ENCODE data around the gene LYPD1. TPM values are rescaled to one million over a fixed set of nuclear protein-coding genes. Genes with fewer than 3 reads are reported as not detected.
A peak's percentile ranks its signal among the peaks of the same experiment; 100 is the strongest.

LYPD1 gene, protein sequence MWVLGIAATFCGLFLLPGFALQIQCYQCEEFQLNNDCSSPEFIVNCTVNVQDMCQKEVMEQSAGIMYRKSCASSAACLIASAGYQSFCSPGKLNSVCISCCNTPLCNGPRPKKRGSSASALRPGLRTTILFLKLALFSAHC
- 1.1 TPM for total RNA-seq (ENCODE audit: unreplicated experiment)
- long read RNA-seq, partial matches to known transcripts: 0 of 2 reads
- long read RNA-seq, other reads (novel, unspliced or antisense): 2 of 2 reads

DNA sequence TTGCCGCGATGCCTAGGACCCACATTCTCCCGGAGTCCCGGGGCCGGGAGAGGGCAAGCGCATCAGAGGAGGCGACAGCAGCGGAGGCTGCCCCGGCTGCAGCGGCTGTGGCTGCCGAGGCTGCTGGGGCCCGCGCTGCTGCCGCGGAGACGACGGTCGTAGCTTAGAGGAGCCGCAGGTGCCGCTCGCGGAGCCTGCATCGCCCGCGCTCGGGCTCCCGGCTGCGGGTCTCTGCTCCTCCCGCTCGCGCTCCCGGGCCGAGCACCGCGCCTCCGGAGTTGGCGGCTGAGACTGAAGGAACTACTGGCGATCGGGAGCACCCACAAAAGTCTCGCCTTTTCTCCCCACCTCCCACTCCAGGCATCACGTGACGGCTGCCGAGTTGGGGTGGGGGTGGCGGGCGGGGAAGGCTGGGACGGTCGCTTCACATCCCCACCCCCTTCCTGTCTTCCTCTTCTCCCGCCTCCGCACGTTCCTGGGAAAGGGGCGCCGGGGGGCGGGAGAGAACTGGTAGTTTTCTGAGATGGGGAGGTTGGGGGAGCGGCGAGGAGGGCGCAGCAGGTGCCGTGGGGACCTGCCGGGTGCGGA, at the start of gene LYPD1:
TSS of gene LYPD1 (minus strand) at position 298 of the 588 bp plus-strand sequence. CDS start at position 25, 273 bp downstream.
- H3K4me1 Mint-ChIP-seq (ENCODE audit: low read depth, unreplicated experiment): peaks cover 5% of the 10 kb centered on the region
- peak within 1 kb of the TSS; percentile 91 for H3K4me3 Mint-ChIP-seq (ENCODE audit: unreplicated experiment)
- H3K27ac Mint-ChIP-seq (ENCODE audit: unreplicated experiment): no peak within 1 kb of the TSS
- TF ChIP-seq, protein P1, sequence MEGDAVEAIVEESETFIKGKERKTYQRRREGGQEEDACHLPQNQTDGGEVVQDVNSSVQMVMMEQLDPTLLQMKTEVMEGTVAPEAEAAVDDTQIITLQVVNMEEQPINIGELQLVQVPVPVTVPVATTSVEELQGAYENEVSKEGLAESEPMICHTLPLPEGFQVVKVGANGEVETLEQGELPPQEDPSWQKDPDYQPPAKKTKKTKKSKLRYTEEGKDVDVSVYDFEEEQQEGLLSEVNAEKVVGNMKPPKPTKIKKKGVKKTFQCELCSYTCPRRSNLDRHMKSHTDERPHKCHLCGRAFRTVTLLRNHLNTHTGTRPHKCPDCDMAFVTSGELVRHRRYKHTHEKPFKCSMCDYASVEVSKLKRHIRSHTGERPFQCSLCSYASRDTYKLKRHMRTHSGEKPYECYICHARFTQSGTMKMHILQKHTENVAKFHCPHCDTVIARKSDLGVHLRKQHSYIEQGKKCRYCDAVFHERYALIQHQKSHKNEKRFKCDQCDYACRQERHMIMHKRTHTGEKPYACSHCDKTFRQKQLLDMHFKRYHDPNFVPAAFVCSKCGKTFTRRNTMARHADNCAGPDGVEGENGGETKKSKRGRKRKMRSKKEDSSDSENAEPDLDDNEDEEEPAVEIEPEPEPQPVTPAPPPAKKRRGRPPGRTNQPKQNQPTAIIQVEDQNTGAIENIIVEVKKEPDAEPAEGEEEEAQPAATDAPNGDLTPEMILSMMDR (IDR thresholded peaks at IDR 0.05; ENCODE audit: partially characterized antibody, unreplicated experiment): no peak
- H3K27me3 Mint-ChIP-seq (ENCODE audit: unreplicated experiment): peaks cover 9% of the 10 kb centered on the region
- H3K9me3 Mint-ChIP-seq (ENCODE audit: unreplicated experiment): peaks cover 3% of the 10 kb centered on the region
- peak; percentile 66 for DNase-seq
- H3K36me3 Mint-ChIP-seq (ENCODE audit: unreplicated experiment): no peaks in the 10 kb centered on the region

DNA sequence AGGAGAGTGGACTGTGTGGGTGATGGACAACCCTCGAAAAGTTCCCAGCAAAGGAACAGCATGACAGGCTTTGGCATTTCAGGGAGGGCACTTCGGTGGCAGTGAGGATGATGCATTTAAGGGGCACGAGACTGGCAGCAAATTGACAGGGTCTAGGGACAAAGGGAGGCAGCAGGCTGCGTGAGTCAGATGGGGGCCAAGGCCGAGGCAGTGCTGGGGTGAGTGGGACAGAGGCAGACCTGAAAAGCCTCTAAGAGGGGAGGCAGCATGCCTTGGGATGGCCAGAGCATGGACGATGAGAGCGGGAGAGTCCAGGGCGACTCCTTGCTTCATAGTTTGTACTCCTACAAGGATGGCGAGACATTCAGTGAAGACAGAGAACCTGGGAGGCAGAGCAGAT, 49.5 kb upstream of the LYPD1 start:
- H3K9me3 Mint-ChIP-seq (ENCODE audit: unreplicated experiment): no peaks in the 10 kb centered on the region
- peaks cover 5% of the 10 kb centered on the region for H3K36me3 Mint-ChIP-seq (ENCODE audit: unreplicated experiment)
- no peak for DNase-seq
- TF ChIP-seq, protein P1 (IDR thresholded peaks at IDR 0.05; ENCODE audit: partially characterized antibody, unreplicated experiment): no peak
- no peak overlapping the region for H3K27ac Mint-ChIP-seq (ENCODE audit: unreplicated experiment)
- no peaks in the 10 kb centered on the region for H3K27me3 Mint-ChIP-seq (ENCODE audit: unreplicated experiment)
- H3K4me1 Mint-ChIP-seq (ENCODE audit: low read depth, unreplicated experiment): no peaks in the 10 kb centered on the region
- no peak overlapping the region for H3K4me3 Mint-ChIP-seq (ENCODE audit: unreplicated experiment)

GRCh38 chr2:132716954-132717353, 46.9 kb upstream of the LYPD1 start:
- DNase-seq: no peak

DNA sequence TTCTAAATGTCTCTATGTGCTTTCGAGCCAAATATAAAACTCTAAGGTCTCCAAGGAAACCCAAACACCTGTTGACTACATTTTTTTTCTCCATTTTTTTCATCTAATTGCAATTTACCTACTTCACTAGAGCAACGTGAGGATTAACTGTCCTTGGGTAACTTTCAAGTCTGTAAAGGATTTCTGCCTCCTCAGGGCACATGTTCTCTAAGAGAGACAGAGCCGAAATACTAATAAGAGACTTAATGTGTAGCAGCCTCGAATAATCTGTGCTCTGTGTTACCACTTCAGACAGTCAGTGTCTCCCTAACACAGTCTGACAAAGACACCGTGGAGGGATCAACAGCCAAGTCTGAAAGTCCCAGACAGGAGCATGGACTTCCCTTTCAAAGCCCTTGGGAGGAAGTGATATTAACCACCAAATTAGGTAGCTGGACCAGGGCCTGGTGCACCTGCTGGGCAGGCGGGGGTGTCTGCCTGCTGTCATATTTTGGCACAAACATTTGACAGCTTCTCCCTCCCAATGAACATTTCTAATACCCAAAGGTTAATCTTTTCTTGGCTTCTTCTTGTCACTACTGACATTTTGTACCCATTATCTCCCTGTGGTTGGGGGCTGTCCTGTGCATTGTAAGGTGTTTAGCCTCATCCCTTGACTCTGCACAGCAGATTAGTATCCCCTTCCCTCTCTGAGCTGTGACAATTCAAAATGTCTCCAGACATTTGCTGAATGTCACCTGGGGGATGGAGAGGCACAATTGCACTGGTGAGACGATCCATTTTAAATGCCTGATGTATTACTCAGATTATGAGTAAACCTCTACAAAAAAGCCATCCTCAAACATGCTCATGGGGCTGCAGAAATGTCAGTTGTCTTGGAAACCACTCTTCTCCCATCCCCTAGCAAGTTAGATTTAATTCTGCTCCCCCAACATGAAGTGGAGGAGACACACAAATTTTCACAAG, 45.7 kb upstream of the LYPD1 start:
- Mint-ChIP-seq H3K9me3 (ENCODE audit: unreplicated experiment) (no peaks in the 10 kb centered on the region), H3K27ac (ENCODE audit: unreplicated experiment) (no peak overlapping the region), H3K27me3 (ENCODE audit: unreplicated experiment) (no peaks in the 10 kb centered on the region), H3K4me3 (ENCODE audit: unreplicated experiment) (no peak overlapping the region), H3K4me1 (ENCODE audit: low read depth, unreplicated experiment) (no peaks in the 10 kb centered on the region), H3K36me3 (ENCODE audit: unreplicated experiment) (no peaks in the 10 kb centered on the region)
- no peak for DNase-seq
- TF ChIP-seq, protein P1 (IDR thresholded peaks at IDR 0.05; ENCODE audit: partially characterized antibody, unreplicated experiment): no peak

More at GRCh38 chr2:132716954-132717353, 46.9 kb upstream of the LYPD1 start:
- H3K27me3 Mint-ChIP-seq (ENCODE audit: unreplicated experiment): no peaks in the 10 kb centered on the region
- H3K27ac Mint-ChIP-seq (ENCODE audit: unreplicated experiment): no peak overlapping the region
- TF ChIP-seq, protein P1 (IDR thresholded peaks at IDR 0.05; ENCODE audit: partially characterized antibody, unreplicated experiment): no peak
- H3K36me3 Mint-ChIP-seq (ENCODE audit: unreplicated experiment): no peaks in the 10 kb centered on the region
- no peak overlapping the region for H3K4me3 Mint-ChIP-seq (ENCODE audit: unreplicated experiment)
- H3K9me3 Mint-ChIP-seq (ENCODE audit: unreplicated experiment): no peaks in the 10 kb centered on the region
- H3K4me1 Mint-ChIP-seq (ENCODE audit: low read depth, unreplicated experiment): no peaks in the 10 kb centered on the region
